Ramos (cell line): Measurements from ENCODE around the gene NLRP7.

ENCODE experiments used
- in situ Hi-C: fragments of 300-500 bp; cut with MboI; formaldehyde crosslinking; loops from one replicate; pipeline ENCODE4 v1.14.3; 2022; ENCODE audit warnings: low sequenced_read_pairs; ENCODE audit not compliant: unreplicated experiment

NLRP7 gene

GRCh38 chr19:54881884-54882283, 65.4 kb downstream of the NLRP7 start:
- in situ Hi-C loops, result loop anchor here (10.0 kb wide), 1 partner anchor 253 kb away; no protein-coding TSS in a partner anchor

- in situ Hi-C loops, result no loop called here
Measured at GRCh38 chr19:54877471-54877870, 69.9 kb downstream of the NLRP7 start.

GRCh38 chr19:54875506-54875905, 71.8 kb downstream of the NLRP7 start:
- in situ Hi-C loops, result no loop called here

- in situ Hi-C loops, result no loop called here
Measured at GRCh38 chr19:54873990-54874389, 73.3 kb downstream of the NLRP7 start, which contains the start of gene FCAR. TSS of gene FCAR (plus strand) at chr19:54874235. CDS start at chr19:54874290, 55 bp downstream.
